Renal cortical epithelial cell (primary cell): ENCODE data around the gene NXN. TPM values are rescaled to one million over a fixed set of nuclear protein-coding genes. Genes with fewer than 3 reads are reported as not detected.
"Not testable (repeated sequence)": the region's sequence is repeated elsewhere in the genome, so short reads cannot be mapped to it uniquely, and the experiment has no call there.

Source experiments
- DNase-seq: peaks from one replicate; pipeline ENCODE4 v3.0.0-alpha.2; 2011; ENCODE audit warnings: low read depth
- total RNA-seq: library from RNA; depleted of rRNA; stranded (reverse); fragments of >200 nt; gene quantifications from 2 replicates; pipeline ENCODE4 v1.2.3, GENCODE V29; 2014

NXN gene
- total RNA-seq, 1 donor from 2014 or later: 57.7 TPM

DNA sequence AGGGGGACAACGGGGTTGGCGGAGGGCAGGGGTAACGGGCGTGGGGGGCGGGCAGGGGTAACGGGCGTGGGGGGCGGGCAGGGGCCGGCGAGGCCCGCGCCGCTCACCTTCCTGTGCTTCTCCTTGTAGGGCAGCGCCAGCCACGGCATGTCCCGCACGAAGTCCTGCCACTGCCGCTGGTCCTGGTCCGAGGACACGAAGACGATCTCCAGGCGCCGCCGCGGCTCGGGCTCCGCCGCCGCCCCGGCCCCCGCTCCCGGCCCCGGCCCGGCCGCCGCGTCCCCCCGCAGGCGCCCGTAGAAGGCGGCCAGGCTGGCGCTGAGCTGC lies 401 bp downstream of the NXN start:
- DNase-seq: no peak

DNA sequence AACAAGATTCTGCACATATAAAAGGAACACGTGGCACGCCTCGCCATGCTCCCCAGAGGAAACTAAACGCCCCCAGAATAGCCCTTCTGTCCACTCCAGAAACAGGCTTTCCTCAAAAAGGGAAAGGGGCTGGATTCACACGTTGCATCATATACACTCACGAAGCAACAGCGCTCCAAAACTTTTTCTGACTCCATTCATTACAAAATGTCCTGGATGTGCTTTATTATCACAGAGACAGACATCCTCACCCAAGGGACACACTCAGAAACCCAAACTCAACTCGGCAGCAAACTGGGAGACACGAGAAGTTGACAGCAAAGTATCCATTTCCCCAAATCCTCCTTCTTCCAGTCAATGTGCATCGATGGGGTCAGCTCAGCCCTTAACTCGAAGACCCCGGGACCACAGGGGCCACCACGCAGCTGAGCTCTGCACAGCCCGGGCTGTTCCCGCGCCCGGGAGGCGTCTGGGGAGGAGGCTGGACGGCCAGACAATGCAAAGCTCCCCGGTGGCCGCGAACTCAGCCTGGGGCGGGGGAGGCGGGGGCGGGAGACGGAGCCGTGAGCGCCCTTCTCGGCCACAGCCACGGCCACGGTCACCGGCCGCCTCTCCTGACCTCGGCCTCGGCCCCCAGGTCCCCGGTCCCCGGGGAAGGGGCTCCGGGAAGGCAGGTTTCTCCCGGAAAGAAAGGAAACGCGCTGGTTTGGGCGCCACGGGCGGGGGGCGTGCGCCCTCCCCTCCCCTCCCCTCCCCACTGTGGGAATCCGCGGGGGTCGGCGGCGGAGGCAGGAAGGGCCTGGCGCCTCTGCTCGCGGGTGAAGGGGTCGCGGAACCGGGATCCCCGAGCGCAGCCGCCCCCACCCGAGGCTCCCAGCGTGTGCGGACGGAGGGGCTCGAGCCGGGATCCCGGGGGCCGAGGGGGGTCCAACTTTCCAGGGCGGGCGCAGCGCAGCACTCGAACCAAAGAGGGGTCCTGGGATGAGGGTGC lies 1.2 kb downstream of the NXN start:
- DNase-seq: no peak

DNA sequence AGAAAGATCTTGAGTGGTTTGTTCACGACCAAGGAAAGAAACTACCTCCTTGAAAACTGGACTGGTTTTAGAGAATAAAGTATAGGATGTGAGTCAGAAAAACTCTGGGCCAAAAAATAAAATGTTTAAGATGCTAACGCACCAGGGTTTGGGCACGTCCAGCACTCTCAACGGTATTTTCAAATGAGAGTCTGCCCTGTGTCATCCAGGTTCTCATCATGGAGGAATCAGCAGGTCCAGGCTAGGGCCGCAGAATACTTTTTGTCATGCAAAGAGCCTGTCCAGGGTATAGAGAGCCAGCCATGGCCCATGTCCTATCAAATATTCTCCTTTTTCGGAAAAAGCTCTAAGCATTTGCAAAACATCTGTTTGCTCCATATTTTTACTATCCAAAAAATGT lies 2.4 kb downstream of the NXN start:
- DNase-seq: no peak

DNA sequence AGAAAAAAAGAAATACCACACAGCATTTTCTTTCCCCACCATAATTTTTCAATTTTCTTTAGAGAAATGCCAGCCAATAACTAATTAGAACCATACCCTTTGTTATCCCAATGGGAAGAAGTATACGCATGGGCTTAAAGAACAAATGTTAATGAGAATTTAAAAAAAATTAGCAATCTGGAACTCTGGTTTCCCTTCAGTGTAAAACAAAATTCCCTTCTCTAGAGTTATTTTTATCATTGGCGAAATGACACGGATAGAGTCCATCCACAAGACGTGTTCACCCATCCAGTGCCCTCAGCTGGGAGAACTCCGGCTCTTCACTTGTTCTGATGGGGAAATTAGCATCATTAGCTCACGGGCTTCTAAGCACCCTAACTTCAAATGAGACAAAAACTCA lies 3.3 kb downstream of the NXN start:
- no peak for DNase-seq

DNA sequence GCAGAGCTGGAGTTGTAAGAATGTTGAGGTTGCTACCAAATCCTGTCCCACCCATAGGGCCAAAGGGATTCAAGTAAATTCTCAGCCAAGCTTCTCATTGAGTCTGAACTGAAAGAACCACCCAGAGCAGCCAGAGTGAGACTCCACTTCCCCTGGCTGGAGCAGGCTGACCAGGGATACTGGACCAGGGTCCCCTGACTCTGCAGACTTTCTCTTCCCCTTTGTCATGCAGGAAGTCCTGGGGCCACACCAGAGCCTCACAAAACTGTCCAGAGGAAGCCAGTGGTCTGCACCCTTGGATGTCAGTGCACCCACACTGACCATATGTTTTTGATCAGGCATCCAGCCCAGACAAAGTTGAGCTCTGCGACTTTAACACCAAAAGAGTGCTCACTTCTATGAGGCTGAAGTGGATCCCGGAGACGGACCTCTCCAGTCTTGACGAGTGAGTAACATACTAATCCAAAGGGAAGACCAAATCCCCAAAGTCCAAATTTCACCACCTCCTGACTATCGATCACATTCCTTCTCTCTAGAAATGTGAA lies 4.1 kb downstream of the NXN start:
- no peak for DNase-seq

DNA sequence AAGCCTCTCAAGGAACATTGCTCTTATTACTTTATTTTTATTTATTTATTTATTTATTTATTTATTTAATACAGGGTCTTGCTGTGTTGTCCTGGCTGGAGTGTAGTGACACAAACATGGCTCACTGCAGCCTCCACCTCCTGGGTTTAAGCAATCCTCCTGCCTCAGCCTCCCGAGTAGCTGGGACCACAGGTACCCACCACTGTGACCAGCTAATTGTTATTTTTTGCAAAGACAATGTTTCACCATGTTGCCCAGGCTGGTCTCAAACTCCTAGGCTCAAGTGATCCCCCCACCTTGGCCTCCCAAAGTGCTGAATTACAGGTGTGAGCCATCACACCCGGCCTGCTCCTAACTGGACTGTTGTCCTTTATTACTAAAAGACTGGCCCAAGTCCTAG lies 4.8 kb downstream of the NXN start:
- DNase-seq: not testable (repeated sequence)

DNA sequence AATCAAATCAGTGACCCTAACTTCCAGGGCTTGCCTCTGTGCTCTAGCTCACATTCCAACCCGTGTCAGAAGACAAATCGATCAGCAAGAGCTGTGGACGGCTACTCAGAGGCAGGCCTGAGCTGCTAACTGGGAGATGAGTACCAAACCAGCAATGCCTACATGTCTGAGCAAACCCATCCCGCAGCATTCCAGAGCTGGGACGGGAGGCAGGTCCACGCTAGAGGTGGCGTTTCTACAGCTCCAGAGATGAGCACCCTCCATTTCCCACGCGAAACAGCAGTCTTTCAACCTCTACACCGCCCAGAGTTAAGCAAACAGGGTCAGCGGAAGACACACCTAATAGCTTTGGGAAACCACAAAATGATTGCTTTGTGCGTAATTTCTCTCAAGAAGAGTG lies 6.5 kb downstream of the NXN start:
- no peak for DNase-seq

DNA sequence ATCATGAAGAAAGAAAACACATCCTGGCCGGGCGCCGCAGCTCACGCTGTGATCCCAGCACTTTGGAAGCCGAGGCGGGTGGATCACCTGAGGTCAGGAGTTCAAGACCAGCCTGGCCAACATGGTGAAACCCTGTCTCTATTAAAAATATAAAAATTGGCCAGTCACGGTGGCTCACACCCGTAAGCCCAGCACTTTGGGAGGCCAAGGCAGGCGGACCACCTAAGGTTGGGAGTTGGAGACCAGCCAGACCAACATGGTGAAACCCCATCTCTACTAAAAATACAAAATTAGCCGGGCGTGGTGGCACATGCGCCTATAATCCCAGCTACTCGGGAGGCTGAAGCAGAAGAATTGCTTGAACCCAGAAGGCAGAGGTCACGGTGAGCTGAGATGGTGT lies 7.7 kb downstream of the NXN start:
- DNase-seq: not testable (repeated sequence)

DNA sequence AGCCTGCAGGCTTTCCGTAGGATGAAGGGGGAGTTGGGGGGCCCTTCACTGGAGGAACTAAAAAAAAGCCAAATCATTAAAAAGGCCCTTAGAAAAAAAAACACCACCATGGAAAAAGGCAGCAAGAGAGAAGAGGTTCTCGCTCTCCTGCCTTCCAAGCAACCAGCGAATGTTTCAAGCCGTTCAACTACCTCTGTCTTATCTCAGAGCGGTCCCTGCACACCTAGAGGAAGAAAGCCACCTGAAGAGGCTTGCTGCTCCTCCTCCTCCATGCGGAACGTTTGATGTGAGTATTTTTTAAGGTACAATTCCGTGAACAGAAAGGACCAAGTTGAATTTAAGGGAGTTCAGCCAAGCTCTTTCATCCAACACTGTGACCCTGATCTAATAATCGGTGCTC lies 9.2 kb downstream of the NXN start:
- no peak for DNase-seq

DNA sequence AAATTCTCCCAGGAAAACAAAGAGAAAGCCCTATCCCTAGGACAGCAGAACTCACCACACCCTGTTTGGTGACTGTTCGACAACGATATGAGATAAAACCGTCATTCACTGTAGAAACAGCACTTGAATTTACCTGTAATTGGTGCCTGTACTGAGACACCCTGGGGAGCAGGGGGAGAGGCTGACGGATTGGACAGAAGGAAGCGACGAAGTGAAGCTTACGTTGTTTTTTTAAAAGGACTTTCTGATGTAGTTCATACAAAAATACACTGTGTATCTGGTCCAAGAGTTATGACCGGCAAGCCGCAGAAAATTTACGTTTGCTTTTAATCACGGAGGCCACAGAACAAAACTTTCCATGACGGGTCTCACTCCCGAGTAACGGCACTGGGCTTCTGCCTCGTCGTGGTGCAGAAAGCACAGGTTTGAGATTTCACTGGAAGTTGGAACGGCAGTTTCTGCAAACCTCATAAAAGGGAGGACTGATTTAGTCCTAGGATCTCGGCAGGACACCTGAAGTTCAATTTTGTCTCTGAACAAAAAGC lies 9.7 kb downstream of the NXN start:
- no peak for DNase-seq

DNA sequence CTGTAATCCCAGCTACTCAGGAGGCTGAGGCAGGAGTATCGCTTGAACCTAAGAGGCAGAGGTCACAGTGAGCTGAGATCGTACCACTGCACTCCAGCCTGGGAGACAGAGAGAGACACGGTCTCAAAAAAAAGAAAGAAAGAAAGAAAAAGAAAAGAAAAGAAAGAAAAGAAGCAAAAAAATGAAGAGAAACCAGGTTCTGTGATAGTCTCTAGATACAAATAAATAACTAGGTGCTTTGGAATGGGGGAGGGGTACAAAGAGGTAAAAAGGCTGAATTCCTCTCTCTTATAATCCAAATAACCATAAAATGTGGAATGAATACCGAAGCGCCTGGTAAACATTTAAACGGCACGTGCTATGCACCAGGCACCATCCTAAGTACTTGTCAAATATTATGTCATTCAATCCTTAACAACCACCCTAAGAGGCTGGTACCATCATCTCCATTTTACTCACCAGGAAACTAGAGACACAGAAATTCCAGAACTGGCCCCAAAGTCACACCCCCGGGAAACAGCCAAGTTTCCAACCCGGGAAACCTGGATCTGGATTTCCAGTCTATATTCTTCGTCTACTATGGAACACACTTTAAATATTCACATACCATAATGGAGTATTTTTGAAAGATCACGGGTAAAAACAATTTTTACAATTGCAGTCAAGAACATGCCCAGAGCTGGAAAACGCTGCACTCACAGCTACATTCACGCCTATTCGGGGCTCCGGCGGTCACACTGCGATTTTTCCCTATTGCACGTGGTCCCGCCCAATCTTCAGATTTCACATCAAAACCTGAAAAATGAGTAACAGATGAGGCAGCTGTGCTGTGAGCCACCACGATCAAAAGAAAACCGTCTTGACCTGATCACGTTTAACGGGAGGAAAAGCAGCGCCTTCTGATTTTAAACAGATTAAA lies 10.5 kb downstream of the NXN start:
- DNase-seq: no peak

DNA sequence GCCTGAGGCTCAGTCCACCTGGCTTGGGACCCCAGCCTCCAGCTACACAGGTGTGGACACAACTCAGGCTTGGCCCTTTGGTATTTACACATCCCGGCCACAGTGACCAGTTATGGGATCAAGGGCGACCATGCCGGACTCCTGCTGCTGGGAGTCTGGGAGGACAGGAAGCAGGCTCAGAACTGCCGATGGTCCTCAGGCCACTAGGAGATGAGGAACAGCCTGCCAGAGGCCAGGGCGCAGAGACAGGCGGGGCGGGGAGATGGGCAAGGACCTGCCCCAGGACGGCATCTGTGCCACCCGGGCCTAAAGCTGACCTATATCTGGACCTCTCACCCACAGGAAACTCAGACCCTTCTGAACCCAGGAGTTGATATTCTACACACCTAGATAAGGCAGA lies 12.5 kb downstream of the NXN start:
- no peak for DNase-seq

DNA sequence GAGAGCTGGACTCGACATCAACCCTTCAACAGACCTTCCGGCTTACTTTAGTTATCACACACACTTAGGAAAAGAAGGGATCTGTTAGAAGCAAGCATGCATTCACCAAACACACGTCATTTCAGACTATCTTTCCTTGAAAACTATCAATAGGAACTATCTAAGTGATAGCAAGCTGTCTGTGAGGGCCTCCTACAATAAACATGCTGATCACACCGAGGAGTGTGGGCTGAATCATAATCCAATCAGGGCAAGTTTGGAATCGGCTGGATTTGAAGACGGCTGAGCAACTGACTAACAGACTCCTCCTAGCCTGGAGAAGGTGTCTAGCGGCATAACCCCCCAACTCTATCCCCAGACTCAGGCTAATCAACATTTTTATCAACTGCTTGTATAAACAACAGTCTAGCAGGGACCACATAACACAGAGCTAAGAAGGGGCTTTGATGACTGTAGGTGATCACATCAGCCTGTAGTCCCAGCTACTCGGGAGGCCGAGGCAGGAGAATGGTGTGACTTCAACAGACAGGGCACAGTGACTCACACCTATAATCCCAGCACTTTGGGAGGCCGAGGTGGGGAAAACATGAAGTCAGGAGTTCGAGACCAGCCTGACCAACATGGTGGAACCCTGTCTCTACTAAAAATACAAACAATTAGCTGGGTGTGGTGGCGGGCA lies 14.1 kb downstream of the NXN start:
- no peak for DNase-seq

DNA sequence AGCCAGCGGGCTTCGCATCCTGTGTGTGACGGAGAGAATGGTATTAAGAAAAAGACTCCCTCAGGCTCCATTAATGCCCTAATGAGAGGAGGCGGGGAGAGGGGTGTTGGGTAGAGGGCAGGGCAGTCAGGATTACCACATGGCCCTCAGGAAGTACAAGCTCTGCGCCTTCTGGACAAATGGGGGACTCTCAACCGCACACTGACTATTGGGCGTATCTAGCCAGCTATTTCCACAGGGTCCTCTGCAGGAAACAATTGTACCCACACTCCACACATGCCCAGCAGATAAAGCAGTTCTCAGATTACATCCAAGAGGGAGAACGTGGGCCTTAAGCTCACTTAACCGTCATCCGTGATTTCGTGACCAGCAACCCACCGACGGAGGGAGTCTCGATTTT lies 14.7 kb downstream of the NXN start:
- DNase-seq: no peak

DNA sequence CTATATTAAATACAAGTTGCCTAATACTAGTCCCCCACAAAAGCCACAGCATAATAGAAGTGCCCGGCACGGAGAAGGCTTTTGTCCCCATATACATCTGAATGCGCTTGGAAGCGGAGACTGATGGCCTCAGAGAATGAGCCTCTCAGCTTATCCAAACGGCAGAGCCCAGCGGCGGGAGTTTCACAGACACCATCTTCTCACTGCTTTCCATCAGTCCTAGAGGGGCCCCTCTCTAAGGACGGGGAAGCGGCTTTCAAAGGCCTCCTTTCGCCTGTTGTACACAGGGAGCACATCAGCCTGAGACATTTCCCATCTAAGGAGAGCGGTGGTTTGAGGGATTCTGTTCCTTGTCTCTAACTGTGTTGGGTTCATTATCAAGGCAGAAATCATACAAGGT lies 16.9 kb downstream of the NXN start:
- DNase-seq: no peak

DNA sequence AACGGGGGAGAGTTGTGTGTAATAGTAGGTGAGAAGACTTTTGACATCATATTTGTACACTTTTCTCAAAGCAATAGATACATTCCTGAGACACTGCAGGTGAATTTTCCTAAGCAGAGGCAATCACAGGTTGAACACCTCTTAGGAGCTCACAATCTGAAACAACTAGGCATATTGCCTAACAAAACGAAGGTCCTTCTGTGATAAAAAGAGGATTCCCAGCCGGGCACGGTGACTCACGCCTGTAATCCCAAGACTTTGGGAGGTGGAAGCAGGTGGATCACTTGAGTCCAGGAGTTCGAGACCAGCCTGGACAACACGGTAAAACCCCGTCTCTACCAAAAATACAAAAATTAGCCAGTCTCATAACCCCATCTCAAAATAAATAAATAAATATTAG lies 17.4 kb downstream of the NXN start:
- DNase-seq: no peak

DNA sequence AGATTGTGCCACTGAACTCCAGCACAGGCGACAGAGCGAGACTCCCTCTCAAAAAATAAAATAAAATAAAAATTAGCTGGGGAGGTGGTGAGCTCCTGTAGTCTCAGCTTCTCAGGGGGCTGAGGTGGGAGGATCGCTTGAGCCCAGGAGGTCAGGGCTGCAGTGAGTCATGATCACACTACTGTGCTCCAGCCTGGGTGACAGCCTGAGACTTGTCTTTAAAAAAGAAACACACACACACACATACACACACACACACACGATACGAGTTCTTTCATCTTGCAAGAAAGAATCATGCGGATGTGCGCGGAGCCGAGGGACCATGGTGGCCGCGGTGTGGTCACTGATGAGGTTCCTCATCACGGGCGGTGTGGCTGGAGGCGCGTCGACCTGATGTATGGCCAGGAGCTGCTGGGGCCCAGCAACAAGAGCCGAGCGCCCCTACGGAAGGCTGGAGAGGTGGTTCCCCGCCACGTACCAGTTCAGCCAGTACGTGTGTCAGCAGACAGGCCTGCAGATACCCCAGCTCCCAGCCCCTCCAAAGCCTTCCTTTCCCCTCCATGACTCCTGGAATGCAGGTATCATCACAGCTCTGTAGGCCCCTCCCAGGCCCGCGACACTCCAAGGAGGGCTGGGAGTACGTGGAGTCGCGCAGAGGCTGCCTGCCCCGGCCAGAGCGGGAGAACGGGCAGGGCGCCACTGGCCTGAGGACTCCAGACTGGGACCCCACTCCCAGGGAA lies 20.7 kb downstream of the NXN start:
- no peak for DNase-seq

DNA sequence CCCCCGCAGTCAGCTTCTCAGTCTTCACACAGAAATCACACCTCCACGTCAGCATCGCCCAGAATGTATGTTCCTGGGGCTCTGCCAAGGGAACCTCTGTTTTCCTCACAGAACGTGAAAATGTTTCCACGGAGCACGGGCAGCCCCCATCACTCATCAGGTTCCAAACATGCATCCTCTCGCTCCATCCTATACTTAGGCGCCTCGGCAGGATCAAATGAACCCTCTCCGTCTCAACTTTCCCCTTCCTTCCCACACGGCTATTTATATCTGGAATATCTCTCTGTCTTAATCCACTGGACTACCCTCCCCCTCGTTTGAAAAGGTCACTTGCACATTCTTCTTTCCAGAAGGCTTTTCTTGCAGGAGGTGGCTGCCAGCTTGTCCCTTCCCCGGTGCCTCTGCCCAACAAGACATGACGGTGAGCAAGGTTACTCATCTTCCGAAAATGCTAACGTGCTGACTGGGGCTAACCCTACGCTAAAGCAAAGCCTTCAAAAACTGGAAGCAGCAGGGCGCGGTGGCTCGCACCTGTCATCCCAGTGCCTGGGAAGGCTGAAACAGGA lies 21.6 kb downstream of the NXN start:
- no peak for DNase-seq

DNA sequence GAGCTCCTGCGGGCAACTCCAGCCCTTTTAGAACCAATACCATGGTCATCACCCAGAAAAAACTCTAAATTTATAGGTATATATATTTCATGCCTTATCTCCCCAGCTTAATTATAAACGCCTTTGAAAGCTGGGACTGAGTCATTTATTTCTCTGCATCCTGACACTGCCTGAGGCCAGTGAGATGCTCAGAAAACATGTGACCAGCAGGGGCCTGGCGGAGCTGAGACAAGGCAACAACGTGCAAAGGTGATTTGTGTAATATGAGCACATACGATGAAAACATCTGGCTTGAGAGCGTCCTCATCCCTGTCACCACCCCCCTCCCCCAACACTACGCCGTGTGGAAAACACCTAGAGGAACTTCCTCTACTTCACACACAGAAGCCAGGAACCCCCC lies 22.7 kb downstream of the NXN start:
- DNase-seq: no peak

DNA sequence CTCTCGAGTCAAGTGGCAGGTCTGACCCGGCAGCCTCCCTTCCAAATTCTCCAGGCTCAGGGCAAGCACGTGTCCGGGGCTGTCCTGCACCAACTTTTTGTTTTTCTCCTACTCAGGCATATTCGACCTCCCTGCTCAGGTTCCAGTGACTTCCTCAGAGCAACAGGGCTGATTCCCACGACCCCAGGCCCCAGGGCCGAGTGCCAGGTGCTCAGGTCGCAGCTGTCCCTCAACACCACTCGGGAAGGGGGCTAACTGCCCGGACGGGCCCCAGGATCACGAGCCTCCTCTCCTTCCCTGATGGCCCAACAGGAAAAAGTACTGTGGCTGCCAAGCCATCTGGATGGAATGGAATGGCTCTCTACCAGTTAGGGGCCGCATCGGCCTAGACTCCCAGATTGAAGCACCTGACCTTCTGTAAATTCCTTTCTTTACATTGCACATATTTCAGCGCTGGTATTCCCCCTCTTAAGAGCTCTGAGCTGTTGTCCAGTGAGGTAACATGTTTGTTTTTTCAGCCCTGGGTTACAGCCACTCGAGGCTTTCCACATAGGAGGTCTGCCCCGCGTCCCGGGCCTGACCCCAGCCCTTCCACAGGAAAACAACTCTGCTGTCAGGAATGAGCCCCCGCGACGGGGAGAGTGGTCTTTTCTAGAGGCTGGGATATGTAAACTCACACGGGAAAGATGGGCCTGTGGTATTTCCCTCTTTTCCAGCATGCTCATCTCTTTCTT lies 25.0 kb downstream of the NXN start:
- DNase-seq: peak; percentile 68
